Measurements from ENCODE around the gene NPBWR2. TPM values are rescaled to one million over a fixed set of nuclear protein-coding genes. Genes with fewer than 3 reads are reported as not detected.

Gene NPBWR2
- total and polyA plus RNA-seq, 5 experiments from 2014 or later: not detected

- Mint-ChIP-seq H3K27me3 (peaks cover 0 to 42% (median 8%) of the 10 kb centered on the region in 5 donors), H3K4me1 (peaks cover 8 to 23% (median 18%) of the 10 kb centered on the region in 4 donors), H3K36me3 (no peaks in the 10 kb centered on the region), H3K27ac (peak overlapping the region in 1 of 10 donors; percentile 34), H3K9me3 (no peaks in the 10 kb centered on the region), H3K4me3 (peak overlapping the region in 2 of 10 donors; percentile 8 to 10)
- POLR2A ChIA-PET: interaction anchor here (0.9 to 7.5 kb wide), 3 partner anchors 10 to 75 kb away, joined by 3 to 53 read pairs (median 5); partner anchors contain the start of gene SAMD10
- ATAC-seq: no peak
- no peak for DNase-seq
Measured at GRCh38 chr20:64053841-64054661, 53.3 kb downstream of the NPBWR2 start.

Small RNA genes within 50 kb of the gene (microRNA-seq; reads per million reads assigned to microRNA genes)
- not detected for gene MIR6813 (ENCODE audit: borderline microRNAs expressed)

Other genes starting within 250 kb of the NPBWR2 start
- gene ABHD16B, start 246.1 kb downstream of the NPBWR2 start, total RNA-seq: not detected
- under 1 TPM; 0.29 to 0.60 (median 0.57) TPM for gene ABHD16B, start 246.1 kb downstream of the NPBWR2 start, polyA plus RNA-seq
- gene TPD52L2, start 242.3 kb downstream of the NPBWR2 start, total RNA-seq: 10 to 100 TPM; 39.3 to 42.0 TPM
- 10 to 100 TPM; 56.4 to 79.0 (median 68.3) TPM for gene TPD52L2, start 242.3 kb downstream of the NPBWR2 start, polyA plus RNA-seq
- gene DNAJC5, start 212.4 kb downstream of the NPBWR2 start, total RNA-seq: 10 to 100 TPM; 51.8 to 52.9 TPM
- 1 to 10 TPM; 4.7 to 7.1 (median 6.7) TPM for gene DNAJC5, start 212.4 kb downstream of the NPBWR2 start, polyA plus RNA-seq
- gene UCKL1, start 151.1 kb downstream of the NPBWR2 start, total RNA-seq: 10 to 100 TPM; 48.2 to 50.9 TPM
- gene UCKL1, start 151.1 kb downstream of the NPBWR2 start, polyA plus RNA-seq: 10 to 100 TPM; 19.8 to 28.3 (median 21.0) TPM
- gene ZNF512B, start 137.6 kb downstream of the NPBWR2 start, total RNA-seq: 10 to 100 TPM; 17.7 to 19.4 TPM
- gene ZNF512B, start 137.6 kb downstream of the NPBWR2 start, polyA plus RNA-seq: 1 to 10 TPM in 1 of 3 donors, under 1 TPM in 2; 0.57 to 1.5 (median 0.59) TPM
- 1 to 10 TPM; 7.7 to 9.3 TPM for gene SAMD10, start 127.9 kb downstream of the NPBWR2 start, total RNA-seq
- 10 to 100 TPM in 1 of 3 donors, 1 to 10 TPM in 2; 7.4 to 15.4 (median 8.9) TPM for gene SAMD10, start 127.9 kb downstream of the NPBWR2 start, polyA plus RNA-seq
- 10 to 100 TPM; 91.1 to 93.3 TPM for gene PRPF6, start 126.4 kb downstream of the NPBWR2 start, total RNA-seq
- 100 to 1,000 TPM in 1 of 3 donors, 10 to 100 TPM in 2; 67.2 to 110 (median 85.9) TPM for gene PRPF6, start 126.4 kb downstream of the NPBWR2 start, polyA plus RNA-seq
- gene C20orf204, start 71.4 kb downstream of the NPBWR2 start, total RNA-seq: 1 to 10 TPM; 5.6 to 5.8 TPM
- gene C20orf204, start 71.4 kb downstream of the NPBWR2 start, polyA plus RNA-seq: under 1 TPM in 1 of 3 donors, not detected in 2; 0.54 TPM
- not detected for gene SOX18, start 57.9 kb downstream of the NPBWR2 start, total RNA-seq
- gene SOX18, start 57.9 kb downstream of the NPBWR2 start, polyA plus RNA-seq: not detected
- 10 to 100 TPM; 42.0 to 42.7 TPM for gene TCEA2, start 44.4 kb downstream of the NPBWR2 start, total RNA-seq
- 10 to 100 TPM; 22.5 to 33.0 (median 32.1) TPM for gene TCEA2, start 44.4 kb downstream of the NPBWR2 start, polyA plus RNA-seq
- gene RGS19, start 28.0 kb downstream of the NPBWR2 start, total RNA-seq: 10 to 100 TPM; 16.9 to 20.7 TPM
- 10 to 100 TPM; 50.9 to 67.5 (median 59.4) TPM for gene RGS19, start 28.0 kb downstream of the NPBWR2 start, polyA plus RNA-seq
- gene OPRL1, start 27.5 kb downstream of the NPBWR2 start, total RNA-seq: 1 to 10 TPM in 1 of 2 experiments, under 1 TPM in 1; 0.91 to 1.1 TPM
- gene OPRL1, start 27.5 kb downstream of the NPBWR2 start, polyA plus RNA-seq: 1 to 10 TPM in 1 of 3 donors, under 1 TPM in 2; 0.77 to 1.6 (median 0.82) TPM
- not detected for gene LKAAEAR1, start 23.2 kb downstream of the NPBWR2 start, total RNA-seq
- 1 to 10 TPM in 1 of 3 donors, under 1 TPM in 1, not detected in 1; 0.63 to 1.1 TPM for gene LKAAEAR1, start 23.2 kb downstream of the NPBWR2 start, polyA plus RNA-seq
- gene MYT1, start 56.9 kb upstream of the NPBWR2 start, total RNA-seq: not detected
- not detected for gene MYT1, start 56.9 kb upstream of the NPBWR2 start, polyA plus RNA-seq
- 100 to 1,000 TPM; 229 to 231 TPM for gene PCMTD2, start 148.2 kb upstream of the NPBWR2 start, total RNA-seq
- 10 to 100 TPM; 63.1 to 80.2 (median 74.4) TPM for gene PCMTD2, start 148.2 kb upstream of the NPBWR2 start, polyA plus RNA-seq